HG03064 (cell line): ENCODE results near the gene SCNN1B.
"Not testable (repeated sequence)": the region's sequence is repeated elsewhere in the genome, so short reads cannot be mapped to it uniquely, and the experiment has no call there.

Source experiments
- ATAC-seq: cut with Tn5 transposase; IDR thresholded peaks from one replicate; pipeline ENCODE4 v1.9.1; 2021; ENCODE audit warnings: low read depth; ENCODE audit not compliant: unreplicated experiment

The SCNN1B gene

GRCh38 chr16:23378921-23379320, 76.8 kb downstream of the SCNN1B start:
- no peak for ATAC-seq

- ATAC-seq, result no peak
These were observed 77.6 kb downstream of the SCNN1B start for GRCh38 chr16:23379707-23380106.

GRCh38 chr16:23380501-23380951, 78.4 kb downstream of the SCNN1B start:
- no peak for ATAC-seq

- not testable (repeated sequence) for ATAC-seq
These were observed 79.6 kb downstream of the SCNN1B start for GRCh38 chr16:23381702-23382101.

GRCh38 chr16:23382279-23382678, 80.2 kb downstream of the SCNN1B start:
- ATAC-seq, result no peak

GRCh38 chr16:23383881-23384280, 81.8 kb downstream of the SCNN1B start:
- ATAC-seq, result no peak

GRCh38 chr16:23384878-23385277, 82.8 kb downstream of the SCNN1B start:
- ATAC-seq, result no peak

- ATAC-seq, result no peak
These were observed 83.3 kb downstream of the SCNN1B start for GRCh38 chr16:23385441-23385840.

- ATAC-seq, result no peak
These were observed 85.6 kb downstream of the SCNN1B start for GRCh38 chr16:23387666-23388065.

- ATAC-seq, result no peak
These were observed 86.7 kb downstream of the SCNN1B start for GRCh38 chr16:23388786-23389185.

GRCh38 chr16:23389201-23389600, 87.1 kb downstream of the SCNN1B start:
- ATAC-seq, result no peak

- ATAC-seq, result not testable (repeated sequence)
These were observed 87.8 kb downstream of the SCNN1B start for GRCh38 chr16:23389936-23390335.

- ATAC-seq, result no peak
These were observed 89.5 kb downstream of the SCNN1B start for GRCh38 chr16:23391381-23392222.

GRCh38 chr16:23392223-23392600, 90.1 kb downstream of the SCNN1B start:
- ATAC-seq, result no peak

- no peak for ATAC-seq
These were observed 92.2 kb downstream of the SCNN1B start for GRCh38 chr16:23394141-23394831.

GRCh38 chr16:23395732-23396131, 93.6 kb downstream of the SCNN1B start:
- no peak for ATAC-seq

GRCh38 chr16:23397464-23397863, 95.4 kb downstream of the SCNN1B start:
- ATAC-seq, result no peak

GRCh38 chr16:23398987-23399805, 97.1 kb downstream of the SCNN1B start:
- no peak for ATAC-seq

GRCh38 chr16:23400447-23400846, 98.3 kb downstream of the SCNN1B start:
- ATAC-seq, result not testable (repeated sequence)

GRCh38 chr16:23401139-23401538, 99.0 kb downstream of the SCNN1B start:
- no peak for ATAC-seq

- ATAC-seq, result no peak
These were observed 100.0 kb downstream of the SCNN1B start for GRCh38 chr16:23402100-23402499.
